Smooth muscle cell of the brain vasculature (primary cell): ENCODE results near the gene FAM200C.
A peak's percentile ranks its signal among the peaks of the same experiment; 100 is the strongest.

Source experiments
- DNase-seq: peaks from one replicate; pipeline ENCODE4 v3.0.0-alpha.2; 2012; ENCODE audit warnings: low read depth, low spot score

FAM200C gene

DNA sequence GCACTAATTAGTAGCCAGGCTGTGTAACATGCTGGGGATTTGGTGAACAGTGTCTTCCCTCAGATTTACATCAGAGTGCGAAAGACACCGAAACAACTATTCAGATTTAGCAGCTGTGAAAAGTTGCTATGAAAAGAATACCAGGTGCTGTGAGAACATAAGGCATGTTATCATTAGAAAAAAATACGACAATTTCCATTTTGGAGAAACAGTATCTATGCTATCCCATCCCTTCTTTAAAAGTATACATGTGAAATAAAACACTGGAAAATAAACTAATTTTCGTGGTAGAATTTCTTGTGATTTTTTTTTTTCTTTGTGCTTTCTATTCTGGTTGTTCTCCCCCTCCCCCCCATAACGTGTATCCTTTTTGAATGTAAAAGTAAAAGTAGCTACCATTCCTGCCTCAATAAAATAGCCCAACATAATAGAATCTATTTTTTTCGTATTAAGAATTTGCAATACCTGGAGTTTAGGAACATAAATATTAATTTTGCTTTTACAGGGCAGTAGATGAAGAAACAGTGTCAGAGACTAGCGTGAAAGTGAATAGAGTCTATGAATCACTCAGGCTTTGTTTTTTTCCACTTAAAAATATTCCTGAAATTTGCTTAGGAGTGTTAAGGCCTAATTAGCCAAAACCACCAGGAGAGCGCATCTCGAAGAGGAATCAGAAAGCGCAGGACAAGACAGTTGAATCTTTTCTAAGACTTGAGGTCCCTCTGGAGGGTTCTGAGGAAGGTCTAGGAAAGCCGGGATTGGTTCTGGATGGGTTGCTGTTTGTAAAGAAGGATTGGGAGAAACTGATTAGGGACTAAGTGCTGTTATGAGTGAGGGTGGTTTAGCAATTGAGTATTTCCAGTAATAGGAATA, 19.8 kb upstream of the FAM200C start:
- DNase-seq = no peak

DNA sequence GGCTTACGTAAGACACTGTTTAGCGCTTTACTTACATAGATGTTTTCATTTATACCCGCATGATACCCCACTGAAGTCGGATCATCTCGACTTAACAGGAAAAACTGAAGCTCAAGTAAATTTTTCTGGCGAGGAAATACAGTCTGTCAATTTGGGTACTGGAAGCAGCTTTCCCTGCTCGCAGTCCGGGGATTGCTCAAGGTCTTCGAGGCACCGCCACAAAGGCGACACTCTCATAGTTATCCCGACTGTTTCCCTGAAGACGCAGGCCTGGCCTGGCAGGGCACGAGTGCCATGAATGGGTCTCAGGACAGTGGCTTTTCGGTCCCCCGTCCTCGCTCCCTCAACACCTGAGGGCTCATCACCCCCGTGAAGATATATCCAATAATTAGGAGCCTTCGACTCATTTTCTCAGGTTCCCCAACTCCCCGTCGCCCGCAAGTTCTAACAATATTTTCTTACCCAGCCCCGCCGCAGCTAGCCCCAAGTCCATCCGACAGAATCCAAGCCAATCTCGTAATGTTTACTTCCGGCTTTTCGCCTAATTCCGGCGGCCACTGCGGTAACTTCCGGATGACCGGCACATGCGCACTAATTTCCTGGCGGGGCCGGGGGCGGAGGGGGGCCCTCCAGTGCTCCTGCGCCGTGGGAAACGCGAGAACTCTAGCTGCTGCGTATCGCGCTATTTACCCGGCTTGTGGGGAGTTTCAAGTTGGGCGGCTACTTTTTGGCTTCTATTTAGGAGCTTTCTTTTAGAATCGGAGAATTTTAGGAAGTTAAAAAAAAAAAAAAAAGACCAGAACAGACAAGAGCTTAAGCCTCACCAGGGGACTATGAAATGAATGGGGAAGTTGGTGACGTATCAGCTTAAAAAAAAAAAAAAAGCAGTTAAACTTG, 19.0 kb upstream of the FAM200C start, which contains the start of gene SLU7:
SLU7 (minus strand) TSS at position 521 of the 897 bp plus-strand sequence. CDS start 3,787 bp downstream, outside the sequence.
- peak; percentile 91 for DNase-seq

DNA sequence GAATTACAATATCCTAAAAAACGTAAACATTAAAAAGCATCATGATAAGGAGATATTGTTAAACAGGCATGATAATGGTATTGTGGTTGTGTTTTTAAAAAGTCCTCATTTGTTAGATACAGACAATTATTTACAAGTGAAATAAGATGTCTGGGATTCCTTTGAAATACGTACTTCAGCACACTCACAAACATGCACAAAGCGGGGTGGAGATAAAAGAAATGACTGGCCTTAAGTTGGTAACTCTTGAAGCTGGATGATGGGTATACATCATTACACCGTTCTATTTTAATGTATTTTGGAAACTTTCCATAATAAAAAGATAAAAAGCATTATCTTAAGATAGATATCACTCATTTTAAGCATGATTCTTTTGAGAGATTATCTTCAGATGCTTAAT, 1.0 kb downstream of the FAM200C start:
- no peak for DNase-seq

DNA sequence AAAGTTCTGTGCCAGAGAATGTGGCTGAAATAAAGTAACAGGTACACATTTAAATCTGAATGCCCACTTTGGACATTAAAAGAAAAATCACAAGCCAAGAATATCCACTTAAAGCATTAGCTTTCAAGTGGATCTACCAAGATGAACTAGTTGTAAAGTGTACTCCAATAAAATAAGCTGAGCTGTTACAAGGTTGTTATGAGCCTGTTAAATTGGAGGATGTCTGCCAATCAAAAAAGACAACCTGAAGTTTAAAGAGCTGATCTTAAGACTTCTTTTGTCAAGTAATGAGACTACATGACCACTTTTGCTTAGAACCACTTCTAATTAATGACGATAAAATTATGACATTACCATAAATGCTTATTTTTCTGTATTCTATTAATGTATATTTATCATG, 2.4 kb downstream of the FAM200C start:
- DNase-seq = no peak

DNA sequence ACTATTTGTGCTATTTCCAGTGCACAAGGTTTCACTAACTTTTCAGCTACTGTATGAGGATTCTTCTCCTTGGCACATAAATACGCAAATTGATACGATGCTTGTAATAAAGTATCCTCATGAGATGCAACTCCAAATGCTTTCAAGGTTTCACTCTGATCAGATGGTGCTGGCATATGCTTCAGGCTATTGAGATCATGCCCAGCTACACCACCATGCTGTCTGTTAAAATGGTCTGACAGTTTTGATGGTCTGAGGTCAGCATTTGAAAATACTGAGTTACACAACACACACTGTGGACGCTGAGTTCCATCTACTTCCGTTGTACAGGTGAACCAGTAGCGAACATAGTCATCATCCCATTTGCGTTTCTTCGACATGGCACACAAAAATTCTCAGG, 4.7 kb downstream of the FAM200C start:
- DNase-seq = no peak

DNA sequence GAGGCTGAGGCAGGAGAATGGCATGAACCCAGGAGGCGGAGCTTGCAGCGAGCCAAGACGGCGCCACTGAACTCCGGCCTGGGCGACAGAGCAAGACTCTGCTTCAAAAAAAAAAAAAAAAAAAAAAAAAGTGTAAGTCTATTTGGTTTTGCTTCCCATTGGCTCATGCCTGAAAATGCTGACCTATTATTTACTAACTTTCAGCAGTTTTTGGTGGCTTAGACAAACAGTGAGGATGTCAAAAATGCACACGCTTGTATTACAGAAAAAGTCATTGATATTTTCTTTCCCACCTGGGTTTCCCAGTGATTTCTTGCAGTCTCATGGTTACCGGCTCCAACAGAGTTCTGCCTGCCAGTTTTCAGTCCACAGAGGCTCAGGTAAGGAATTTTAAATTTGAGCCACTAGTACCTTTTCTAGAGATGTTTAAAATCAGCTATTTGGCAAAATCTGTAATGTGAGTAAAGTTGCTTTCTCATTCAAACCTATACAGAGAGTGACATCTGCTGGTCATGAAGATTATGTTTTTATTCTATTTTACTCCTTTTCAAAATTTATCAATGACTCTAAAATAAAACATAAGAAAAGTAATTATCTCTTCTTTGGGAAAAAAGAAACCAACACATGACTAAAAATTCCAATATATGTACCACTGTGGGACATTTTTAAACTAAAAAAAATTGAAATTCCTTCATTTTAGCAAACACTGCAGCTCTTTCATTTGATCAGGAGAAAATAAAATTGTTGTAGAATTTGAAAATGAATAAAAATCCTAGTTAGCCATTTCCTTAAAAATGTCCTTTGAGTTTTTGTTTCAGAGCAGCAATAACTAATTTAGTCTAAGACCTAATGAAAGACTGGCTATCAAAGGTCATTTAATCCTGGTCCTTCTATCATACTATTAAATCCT, 8.8 kb downstream of the FAM200C start:
- DNase-seq = no peak

DNA sequence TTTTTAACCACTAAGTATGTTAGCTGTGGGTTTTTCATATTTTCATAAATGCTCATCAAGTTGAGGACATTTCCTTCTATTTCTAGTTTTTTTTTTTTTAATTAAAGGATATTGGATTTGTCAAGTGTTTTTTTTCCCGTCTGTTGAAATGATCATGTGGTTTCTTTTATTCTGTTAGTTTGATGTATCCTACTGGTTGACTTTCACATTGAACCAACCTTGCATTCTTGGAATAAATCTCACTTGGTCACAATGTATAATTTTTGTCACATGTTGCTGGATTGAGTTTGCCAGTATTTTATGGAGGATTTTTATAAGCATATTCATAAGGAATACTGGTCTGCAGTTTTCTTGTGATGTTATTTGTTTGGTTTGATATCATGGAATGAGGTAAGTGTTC, 12.4 kb downstream of the FAM200C start:
- DNase-seq = no peak

DNA sequence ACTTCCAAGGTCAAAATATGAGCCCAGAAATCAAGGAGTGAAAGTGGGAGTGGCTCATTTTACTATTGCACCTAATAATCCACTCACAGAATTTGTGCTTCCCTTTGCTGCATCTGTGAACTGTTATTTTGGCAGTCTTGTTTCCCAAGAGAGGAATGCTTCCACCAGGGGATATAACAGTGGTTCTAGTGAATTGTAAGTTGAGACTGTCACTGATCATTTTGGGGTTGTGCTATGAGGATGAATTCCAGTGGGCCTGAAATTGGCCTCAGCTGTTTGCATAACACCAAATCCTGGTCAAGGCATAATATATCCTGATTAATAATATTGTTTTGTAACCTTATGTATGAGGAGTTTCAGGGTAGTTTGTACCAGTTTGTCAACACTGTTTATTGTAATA, 14.4 kb downstream of the FAM200C start:
- no peak for DNase-seq

DNA sequence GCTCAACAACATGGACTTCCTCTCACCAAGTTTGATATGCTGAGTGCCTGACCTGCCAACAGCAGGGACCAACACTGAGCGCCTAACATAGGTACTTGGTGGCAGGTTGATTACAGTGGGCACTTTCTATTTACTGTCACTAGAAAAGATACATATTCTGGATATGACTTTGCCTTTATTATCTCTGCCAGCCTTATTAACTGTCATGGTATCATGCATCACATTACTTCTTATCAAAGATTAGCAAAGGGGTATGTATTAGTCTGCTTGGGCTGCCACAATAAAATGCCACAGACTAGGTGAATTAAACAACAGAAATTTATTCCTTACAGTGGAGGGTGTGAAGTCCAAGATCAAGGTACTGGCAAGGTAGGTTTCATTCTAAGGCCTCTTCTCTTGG, 15.2 kb downstream of the FAM200C start:
- no peak for DNase-seq

DNA sequence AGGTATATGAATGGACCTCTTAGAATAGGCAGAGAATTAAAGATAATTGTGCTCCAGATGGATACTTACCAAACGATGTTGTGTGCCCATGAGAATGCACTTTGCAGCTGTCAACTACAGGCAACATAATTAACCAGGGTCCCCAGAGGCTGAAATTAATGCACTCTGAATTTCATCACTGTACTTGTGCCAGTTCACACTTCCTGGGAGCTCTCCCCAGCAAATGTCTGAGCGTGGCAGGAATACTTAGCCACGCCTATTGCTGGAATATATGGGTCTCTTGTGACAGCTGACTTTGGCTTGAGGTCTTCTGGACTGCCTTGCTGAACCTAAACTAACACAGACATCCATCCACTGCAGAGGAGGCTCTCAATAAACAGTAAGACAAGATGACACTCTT, 17.5 kb downstream of the FAM200C start:
- DNase-seq = no peak

DNA sequence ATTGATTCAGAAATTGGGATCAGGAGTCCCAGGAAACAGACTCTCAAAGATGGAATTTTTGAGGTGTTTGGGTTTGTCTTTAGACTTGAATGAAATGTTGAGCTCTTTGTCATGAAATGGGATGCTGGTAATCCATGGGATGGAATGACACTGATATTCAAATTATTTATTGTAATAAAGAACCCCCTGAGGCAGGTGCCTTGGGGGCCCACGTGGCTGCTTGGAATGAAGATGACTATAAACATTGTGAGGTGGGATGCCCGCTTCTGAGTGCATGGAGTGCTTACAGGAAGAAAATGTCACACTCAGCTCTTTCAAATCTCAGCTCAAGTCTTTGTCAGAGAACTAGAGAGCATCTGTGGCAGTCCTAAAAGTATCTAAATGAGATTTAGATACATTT, 19.8 kb downstream of the FAM200C start:
- no peak for DNase-seq

DNA sequence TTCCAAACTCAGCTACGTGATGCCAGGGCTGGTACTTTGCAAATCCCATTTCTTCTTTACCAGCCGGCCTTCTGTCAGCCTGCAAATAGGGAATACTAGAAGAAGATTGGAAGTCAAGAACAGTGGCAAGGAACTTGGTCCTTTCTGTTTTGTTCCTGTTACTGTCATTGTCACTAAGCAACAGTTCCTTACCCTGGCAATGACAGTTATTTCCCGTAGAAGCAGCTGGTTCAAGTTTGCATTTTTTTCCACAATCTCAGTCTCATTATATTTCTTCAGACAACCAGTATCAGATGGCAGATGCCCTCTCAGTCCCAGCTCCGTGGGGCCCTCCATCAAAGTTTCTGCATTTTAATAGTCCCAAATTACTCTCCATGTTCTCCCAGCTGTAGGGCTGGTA, 20.3 kb downstream of the FAM200C start:
- DNase-seq = no peak

DNA sequence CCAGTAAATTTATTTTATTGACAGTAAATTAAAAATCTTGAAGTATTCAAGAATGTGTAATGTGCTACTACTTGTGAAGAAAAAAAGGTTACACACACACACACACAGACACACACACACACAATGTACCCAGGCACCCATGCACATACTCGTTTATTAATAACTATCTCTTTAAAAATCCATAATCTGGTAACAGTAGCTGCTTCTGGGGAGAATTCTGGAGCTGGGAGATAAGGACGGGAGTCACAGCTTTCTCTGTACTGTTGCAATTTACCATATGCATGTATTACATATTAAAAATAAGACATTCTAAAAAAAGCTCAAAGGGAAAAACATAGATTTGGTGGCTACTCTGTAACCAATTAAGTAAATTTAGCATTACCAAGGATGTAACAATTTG, 21.5 kb downstream of the FAM200C start:
- no peak for DNase-seq

DNA sequence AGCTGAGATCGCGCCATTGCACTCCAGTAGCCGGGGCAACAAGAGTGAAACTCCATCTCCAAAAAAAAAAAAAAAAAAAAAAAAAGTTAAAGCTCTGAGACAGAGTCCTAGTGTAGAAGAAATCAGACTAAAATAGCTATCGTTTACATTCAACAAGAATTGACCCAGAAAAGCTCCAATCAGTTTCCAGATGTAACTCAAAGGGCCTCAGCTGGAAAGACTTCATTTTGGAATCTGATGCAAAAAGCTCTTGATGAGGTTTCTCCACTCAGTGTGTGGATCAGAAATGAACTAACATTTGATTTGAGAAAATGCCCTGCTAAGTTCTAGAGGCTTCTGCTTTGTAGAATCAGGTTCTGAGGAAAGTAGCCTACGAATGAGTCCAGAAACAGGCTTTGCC, 22.2 kb downstream of the FAM200C start:
- no peak for DNase-seq

DNA sequence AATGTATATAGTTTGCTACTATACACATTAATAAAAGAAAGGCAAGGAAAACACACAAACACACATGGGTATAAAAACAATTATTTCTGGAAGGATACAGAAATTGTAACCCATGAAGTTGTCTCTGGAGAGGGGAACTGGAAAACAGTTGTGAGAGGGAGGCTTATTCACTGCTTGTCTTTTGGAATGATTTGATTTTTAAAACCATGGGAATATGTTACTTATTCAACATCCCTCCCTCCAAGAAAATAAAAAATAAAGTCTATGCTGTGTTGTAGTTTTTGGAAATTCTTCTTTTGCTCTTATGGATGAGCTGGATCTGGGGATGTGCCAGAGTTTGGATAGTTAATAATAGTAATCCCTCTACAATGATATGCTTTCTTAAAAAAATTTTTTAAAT, 23.4 kb downstream of the FAM200C start:
- no peak for DNase-seq

DNA sequence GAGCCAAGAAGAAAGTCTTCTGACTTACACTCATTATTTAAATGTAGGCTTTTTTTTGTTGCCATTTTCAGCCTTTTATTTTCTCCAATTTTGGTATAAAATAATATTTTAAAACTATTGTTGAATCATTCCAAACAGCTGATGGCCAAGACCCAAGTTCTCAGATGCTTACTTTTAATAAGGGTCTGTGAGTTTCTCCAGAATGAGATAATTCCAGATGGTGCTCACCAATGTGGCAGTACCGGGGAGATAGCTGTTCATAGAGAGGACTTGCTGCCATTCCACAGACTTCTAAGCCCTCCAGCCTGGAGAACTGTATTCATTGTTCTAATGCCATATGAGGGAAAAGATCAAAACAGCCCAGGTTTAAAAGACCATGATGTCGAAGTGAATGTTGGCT, 24.2 kb downstream of the FAM200C start:
- DNase-seq = no peak

DNA sequence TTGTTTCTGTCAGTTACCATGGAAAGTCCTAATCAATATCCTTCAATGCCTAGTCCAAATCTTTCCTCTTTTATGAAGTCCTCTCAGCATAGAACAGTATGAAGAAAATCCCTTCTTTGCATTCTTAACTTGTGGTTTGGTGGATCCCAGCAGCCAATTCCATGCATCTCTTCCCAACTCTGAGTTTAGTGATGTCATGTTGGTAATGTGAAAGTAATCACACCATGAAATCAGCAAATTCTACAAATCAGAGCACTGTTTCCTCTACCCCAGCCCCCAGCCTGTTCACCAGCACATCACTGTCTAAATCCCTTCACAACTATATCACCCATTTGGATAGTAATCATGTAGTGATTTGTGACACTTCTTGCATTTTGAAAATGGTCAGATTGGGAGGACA, 24.7 kb downstream of the FAM200C start:
- DNase-seq = no peak

DNA sequence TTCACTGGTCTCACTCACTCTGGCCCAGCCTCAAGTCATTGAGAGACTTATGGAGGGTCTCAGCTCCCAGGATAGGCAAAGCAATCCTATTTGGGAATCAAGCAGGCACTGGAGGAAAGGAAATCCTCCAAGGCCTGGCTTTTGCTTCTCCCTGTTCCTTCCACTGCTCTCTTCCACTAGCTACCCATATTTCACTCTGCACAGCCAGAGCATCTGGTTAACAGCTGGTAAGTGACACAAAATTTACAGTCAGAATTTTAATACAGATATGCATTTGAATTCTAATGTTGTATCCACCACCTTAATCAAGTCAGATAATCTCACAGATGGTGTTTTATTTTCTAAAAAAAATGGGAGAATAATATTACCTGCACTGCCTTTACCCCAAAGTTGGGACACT, 28.6 kb downstream of the FAM200C start:
- DNase-seq = no peak

DNA sequence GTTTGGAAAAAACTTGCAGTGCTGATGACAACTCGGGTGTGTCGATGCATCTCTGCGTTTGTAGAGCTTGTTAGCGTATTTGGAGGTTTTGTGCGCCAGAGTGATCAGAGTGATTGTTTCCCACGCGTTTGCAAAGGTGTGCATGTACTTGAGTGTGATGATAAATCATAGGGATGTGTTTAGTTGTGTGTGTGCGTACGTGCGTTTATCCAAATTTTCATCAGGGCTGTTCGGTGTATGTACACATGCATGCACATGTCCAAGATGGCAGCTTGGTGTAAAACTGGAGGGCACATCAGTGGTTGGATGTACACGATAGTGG, 29.2 kb downstream of the FAM200C start:
- no peak for DNase-seq

DNA sequence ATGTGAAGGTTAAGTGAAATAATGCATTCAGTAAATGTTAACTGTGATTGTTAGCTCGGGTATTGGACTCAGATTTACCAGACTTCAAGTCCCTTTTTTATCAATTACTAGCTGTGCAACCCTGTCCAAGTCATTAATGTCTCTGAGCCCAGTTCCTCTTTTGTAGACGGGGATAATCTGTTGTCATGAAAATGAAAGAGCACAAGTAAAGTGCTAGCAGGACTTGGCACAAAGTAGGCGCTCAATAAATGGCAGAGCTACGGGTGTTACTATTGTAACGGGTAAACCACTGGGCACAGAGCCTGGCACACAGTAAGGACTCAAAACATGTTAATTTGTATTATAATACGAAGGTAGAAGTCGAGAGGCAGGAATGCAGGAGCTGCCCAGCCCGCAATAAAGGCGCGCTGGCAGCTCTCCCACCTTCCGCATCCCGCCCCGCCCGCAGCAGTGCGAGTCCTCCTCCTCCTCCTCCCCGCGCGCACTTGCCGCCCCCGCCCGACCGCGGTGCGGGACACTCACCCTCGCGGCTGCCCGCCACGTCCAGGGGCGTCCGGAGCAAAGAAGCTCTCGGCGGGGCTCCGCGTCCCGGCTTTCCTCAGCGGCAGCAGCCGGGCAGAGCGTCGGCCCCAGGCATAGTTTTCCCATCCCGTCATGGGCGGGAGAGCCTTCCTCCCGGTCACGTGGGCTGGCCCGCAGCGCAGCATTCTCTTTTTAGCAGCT, 29.7 kb downstream of the FAM200C start, which contains the start of gene C1QTNF2:
C1QTNF2 (minus strand) TSS at position 637 of the 723 bp plus-strand sequence. CDS start 15,615 bp downstream, outside the sequence.
- DNase-seq = no peak

DNA sequence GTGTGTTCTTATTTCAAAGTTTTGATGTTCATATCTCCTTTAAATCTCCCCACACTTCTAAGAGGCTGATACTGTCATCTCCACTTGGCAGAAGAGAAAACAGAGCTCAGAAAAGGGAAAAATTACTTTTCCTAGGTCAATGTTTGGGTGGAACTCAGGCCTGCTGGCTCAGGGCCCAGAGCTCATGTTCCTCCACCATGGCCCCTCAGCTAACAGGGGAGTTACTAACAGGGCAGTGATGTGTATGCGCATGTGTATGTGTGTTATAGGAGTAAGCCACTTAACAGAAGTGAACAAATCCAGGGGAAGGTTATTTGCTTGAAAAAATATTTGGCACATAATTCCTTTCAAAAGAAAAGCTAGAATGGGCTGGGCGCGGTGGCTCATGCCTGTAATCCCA, 32.0 kb downstream of the FAM200C start:
- DNase-seq = no peak
